HG03103 (cell line): ENCODE measurements around the gene ABCB10.
"Not testable (repeated sequence)": the region's sequence is repeated elsewhere in the genome, so short reads cannot be mapped to it uniquely, and the experiment has no call there.

ENCODE experiments used
- ATAC-seq: cut with Tn5 transposase; IDR thresholded peaks from one replicate; pipeline ENCODE4 v1.9.1; 2021; ENCODE audit warnings: low read depth; ENCODE audit not compliant: unreplicated experiment

The ABCB10 gene

DNA sequence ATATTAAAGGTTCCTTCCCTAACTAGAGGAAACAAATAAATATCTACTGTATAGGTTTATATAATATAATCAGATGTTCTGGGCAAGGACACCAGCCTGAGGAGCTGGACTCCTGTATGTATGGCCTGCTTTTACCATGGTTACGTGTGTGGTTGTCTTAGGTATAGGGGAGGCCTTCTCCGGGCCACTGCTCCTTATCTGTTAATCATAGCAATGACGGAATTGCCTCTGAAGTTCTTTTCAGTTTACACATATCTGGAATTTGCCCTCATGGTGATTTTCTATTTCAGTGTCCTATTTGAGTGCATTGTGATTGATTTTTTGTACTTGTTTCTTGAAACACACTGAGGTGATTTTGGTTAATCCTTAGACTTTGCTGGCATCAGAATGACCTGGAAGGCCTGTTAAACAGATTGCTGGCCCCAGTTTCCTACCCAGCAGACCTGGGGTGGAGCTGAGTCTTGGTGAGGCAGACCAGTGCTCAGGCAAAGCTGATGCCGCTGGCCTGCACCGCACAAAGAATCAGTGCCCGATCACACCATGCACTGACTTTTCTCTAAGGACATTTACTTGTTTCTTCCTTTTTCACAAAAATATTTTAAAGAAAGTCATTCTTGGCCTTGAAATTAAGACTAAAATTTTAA, 18.5 kb downstream of the ABCB10 start:
- ATAC-seq: no peak

GRCh38 chr1:229538945-229539344, 19.6 kb downstream of the ABCB10 start:
- ATAC-seq: no peak

- no peak for ATAC-seq
These were observed 20.6 kb downstream of the ABCB10 start for GRCh38 chr1:229537894-229538293.

DNA sequence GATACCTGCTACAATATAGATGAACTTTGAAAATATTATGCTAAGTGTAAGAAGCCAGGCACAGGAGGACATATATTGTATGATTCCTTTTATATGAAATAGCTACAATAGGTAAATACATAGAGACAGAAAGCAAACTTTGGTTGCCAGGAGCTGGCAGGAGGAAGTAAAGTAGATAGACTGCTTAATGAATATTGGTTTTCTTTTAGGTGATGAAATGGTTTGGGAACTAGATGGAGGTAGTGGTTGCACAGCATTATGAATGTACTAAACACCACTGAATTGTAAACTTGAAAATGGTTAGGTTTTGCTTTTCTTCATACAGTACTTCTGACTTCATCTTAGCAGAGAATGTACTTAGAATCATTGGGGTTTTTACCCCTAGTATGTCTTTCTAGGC, 21.5 kb downstream of the ABCB10 start:
- ATAC-seq: no peak

DNA sequence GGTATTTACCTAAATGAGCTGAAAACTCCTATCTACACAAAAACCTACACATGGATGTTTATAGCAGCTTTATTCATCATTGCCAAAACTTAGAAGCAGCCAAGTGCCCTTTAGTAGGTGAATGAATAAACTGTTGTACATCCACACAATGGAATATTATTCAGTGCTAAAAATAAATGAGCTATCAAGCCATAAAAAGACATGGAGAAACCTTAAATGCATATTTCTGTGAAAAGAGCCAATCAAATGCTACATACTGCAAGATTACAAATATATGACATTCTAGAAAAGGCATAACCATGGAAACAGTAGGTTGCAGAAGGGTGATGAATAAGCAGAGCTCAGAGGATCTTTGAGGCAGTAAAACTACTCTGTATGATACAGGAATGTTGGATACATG, 23.3 kb downstream of the ABCB10 start:
- ATAC-seq: no peak

GRCh38 chr1:229531326-229531725, 27.2 kb downstream of the ABCB10 start:
- ATAC-seq: no peak

DNA sequence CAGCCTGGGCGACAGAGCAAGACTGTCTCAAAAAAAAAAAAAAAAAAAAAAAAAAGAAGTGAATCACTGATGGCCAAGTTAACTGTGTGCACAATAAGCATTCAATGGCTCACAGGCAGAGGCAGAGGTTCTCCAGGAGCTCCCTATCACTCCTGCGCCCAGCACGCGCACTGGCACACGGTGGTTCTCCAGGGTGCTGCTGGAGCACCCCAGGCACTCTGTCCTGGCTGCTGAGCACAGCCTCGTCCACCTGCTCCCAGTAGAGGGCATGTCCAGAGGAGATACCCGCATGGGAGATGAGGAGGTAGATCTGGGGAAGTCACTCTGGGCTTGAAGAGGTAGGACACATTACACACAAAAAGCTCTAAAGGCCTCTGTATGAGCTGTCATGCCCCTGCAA, 28.9 kb downstream of the ABCB10 start:
- no peak for ATAC-seq

- no peak for ATAC-seq
These were observed 31.8 kb downstream of the ABCB10 start for GRCh38 chr1:229526695-229527094.

DNA sequence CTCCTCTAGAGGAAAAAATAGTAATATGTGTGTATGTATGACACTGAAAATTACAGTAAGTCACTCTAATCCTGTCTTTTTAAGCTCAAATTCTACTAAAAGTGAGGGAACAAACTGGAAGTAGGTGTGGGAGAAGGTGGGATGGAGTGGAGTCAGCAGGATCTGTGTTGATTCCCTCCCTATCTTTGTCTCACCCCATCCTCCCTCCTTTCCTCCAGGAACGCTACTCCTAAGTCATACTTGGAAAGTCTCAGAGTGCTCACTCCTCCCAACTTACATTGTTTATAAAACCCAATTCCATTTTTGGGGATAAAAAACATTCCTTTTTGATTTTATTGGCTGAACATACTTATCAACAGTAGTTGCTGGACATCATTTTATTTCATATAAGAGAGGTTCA, 35.5 kb downstream of the ABCB10 start:
- no peak for ATAC-seq

DNA sequence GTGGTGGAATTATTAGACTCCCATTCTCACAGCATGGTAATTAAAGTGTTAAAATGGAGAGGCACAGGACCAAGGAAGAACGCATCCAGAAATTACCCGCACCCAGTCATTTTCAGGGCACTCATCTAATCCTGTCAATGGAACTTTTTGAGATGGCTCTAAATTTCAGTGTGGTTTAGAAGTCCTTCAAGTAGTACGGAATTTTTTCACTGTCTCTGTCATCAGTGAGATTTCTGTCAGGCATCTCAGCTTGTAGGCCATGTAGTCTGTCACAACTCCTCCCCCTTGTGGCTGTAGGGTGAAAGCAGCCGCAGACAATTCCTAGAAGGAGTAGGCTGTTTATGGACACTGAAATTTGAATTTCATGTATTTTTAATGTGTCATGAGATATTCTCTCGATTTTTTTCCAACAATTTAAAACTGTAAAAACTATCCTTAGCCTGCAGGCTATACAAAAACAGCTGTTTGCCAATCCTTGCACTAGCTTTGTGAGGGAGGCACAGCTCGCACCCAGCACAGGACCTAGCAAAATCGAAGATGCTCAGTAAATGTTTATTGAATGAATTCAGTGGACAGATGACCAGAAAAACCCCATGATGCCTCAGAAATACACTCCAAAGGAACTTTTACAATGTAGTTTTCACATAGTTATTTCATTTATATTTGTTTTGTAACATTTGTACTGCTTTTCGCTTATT, 43.8 kb downstream of the ABCB10 start:
- no peak for ATAC-seq

- ATAC-seq: not testable (repeated sequence)
These were observed 46.9 kb downstream of the ABCB10 start for GRCh38 chr1:229511625-229512024.

GRCh38 chr1:229511201-229511600, 47.3 kb downstream of the ABCB10 start:
- ATAC-seq: not testable (repeated sequence)

- ATAC-seq: no peak
These were observed 48.9 kb downstream of the ABCB10 start for GRCh38 chr1:229509576-229509975.

DNA sequence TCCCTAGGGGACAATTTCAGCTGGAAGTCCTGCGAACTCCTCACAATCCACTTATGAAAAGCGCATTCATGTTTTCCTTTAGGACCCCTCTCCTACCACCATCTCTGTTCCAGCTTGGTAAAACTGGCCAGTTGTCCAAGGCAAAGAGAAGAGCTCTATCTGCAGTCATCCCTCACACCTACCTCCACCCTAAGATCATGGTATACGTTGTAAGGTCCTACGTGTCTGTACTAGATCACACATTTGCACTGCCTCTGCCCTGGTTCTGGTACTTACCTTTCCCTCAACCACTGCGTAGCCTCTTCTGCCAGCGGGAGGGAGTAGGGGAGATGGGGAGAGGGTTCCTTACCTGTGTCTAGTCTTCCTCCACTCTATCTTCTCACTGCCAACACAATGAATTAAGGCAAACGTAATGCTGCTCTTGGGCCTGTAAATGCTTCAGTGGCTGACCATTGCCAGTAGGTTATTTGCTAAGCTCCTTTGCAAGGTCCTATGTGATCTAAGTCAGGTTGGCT, 49.6 kb downstream of the ABCB10 start:
- ATAC-seq: no peak

DNA sequence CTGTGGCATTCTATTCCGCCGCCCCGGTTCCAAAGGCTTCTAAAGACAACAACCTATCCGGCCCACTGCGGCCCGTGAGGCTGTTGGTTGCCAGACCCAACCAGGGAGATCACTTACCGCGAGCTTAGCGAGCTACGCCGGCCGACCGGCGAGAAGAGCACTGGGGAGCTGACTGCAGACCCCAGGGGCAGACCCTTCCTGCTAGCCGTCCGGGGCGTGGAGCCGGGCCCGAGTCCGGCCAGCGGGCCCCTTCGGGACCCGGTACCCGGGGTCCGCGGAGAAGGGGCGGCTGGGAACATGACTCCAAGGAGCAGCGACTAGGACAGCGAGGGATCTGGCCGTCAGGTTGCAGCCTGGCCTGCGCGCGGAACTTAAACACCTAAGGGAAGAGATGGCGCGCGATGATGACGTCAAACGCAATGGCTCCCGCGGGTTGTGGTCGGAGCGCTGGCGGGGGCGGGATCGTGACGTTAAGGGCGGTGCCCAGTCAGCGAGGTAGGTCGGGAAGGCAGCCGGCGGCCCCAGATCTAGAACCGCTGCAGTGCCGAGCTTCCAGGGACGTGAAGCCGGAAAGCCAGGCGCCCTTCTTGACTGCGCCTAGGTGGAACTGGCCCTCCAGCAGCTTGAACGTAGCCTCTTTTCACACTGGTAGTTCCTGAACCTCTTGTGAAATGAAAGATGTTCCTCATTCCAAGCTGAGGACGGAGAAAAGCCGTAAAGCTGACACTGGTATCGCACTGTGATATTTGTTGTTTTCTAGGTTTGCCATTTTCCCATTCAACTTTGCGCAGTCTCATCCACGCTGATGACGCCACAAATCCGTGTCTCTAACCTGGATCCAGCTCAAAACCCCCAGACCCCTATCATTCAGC, 50.3 kb downstream of the ABCB10 start, which contains the start of gene NUP133:
Gene NUP133 (minus strand): TSS at position 391 of the 872 bp plus-strand sequence. CDS start 92 bp downstream, at position 299.
- ATAC-seq: peak; percentile 94

GRCh38 chr1:229507502-229507901, 51.0 kb downstream of the ABCB10 start:
- peak; percentile 4 for ATAC-seq

- ATAC-seq: no peak
These were observed 51.9 kb downstream of the ABCB10 start for GRCh38 chr1:229506633-229507032.

DNA sequence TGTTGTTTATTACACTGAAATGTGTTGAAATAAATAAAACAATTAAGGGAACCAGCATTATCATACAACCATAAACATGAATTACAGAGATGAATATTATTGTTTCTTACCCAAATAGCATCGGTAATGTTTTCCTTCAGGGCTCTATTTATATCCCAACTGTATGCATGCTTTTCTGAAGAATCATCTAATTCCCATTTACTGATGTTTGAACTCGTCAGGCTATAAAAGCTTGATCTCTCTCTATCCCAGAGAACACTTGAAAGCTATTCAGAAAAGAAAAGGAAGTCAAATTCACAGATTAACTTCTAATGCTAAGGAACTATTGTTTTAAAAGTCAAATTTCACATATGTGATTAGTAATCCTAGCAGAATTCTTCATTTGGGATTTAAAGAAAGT, 62.7 kb downstream of the ABCB10 start:
- no peak for ATAC-seq

DNA sequence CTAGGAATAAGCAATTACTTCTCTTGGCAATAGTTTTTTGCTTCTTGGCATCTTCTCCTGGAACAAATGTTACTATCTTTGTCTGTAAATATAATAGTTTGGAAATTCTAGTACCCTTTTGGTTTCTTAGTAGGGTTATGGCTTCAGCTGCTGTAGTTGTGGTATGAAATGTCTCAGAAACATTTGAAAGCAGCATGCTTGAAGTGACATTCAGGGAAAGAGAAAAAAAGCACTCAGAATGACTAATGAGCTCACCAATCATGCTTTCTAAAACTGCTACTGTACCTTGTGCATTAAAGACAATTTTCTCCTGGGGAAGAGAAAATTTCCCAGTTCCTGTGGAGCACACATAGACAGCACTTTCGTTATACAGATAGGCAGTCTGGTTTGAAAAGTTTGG, 71.3 kb downstream of the ABCB10 start:
- ATAC-seq: no peak

GRCh38 chr1:229485318-229485717, 73.2 kb downstream of the ABCB10 start:
- no peak for ATAC-seq

DNA sequence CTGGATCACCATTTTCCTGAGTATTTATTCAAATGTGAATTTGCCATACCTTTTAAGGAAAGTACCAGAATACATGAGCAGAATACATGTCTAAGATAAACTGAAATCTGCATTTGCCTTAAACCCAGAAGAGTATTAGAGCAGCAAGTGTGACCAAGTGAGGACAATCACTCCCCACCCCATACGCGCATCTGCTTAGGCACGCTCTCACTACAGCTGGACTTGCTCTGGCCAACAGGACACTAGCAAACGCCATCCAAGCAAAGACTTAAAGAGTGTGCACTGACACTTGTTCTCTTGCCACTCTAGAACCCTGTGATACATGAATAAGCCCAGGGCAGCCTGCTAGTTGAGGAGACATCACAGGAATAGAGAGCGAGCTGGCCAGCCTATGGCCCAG, 76.0 kb downstream of the ABCB10 start:
- ATAC-seq: no peak
